Peyer's patch (tissue), 4 donors: ENCODE measurements around the gene DYNLT2B. TPM values are rescaled to one million over a fixed set of nuclear protein-coding genes. Genes with fewer than 3 reads are reported as not detected.
A peak's percentile ranks its signal among the peaks of the same experiment; 100 is the strongest.
"Not testable (repeated sequence)": the region's sequence is repeated elsewhere in the genome, so short reads cannot be mapped to it uniquely, and the experiment has no call there.

Source experiments
- DNase-seq, 3 donors: peaks; one replicate each; pipeline ENCODE4 v3.0.0-alpha.2; 2017 to 2019
- H3K27ac ChIP-seq, 4 donors: fragments of 200-600 bp; sonication (generic); one replicate each; pipeline ENCODE4 v1.5.1; 2016 to 2019
- H3K27me3 ChIP-seq, 2 donors: fragments of 200-600 bp; sonication (generic); one replicate each; pipeline ENCODE4 v1.5.1; 2019
- H3K36me3 ChIP-seq, 3 donors: fragments of 200-600 bp; sonication (generic); one replicate each; pipeline ENCODE4 v1.5.1; 2016 to 2019
- H3K4me1 ChIP-seq, 4 donors: fragments of 200-600 bp; sonication (generic); one replicate each; pipeline ENCODE4 v1.5.1; 2016 to 2019
- H3K4me3 ChIP-seq, 4 donors: fragments of 200-600 bp; sonication (generic); 1 replicate in 3 of 4; 2 replicates in 1 of 4; pipeline ENCODE4 v1.5.1; 2016 to 2019; ENCODE audit warnings: mild to moderate bottlenecking in 1 of 4
- H3K9me3 ChIP-seq, 4 donors: fragments of 200-600 bp; sonication (generic); one replicate each; pipeline ENCODE4 v1.5.1; 2016 to 2019; ENCODE audit warnings: mild to moderate bottlenecking in 1 of 4
- CTCF ChIP-seq, 6 experiments: fragments of 450-650 bp in 4 of 6; fragments of 200-600 bp in 2 of 6; sonication (generic) in 1 of 6; IDR thresholded peaks; one replicate each; pipeline ENCODE4 v1.5.1; 2017 to 2019; ENCODE audit warnings: antibody characterized with exemption in 6 of 6, mild to moderate bottlenecking in 3 of 6, moderate library complexity in 1 of 6
- POLR2A ChIP-seq, 2 donors: fragments of 450-650 bp; IDR thresholded peaks; one replicate each; pipeline ENCODE4 v1.5.1; 2017; ENCODE audit warnings: antibody characterized with exemption in 2 of 2, mild to moderate bottlenecking in 2 of 2, moderate library complexity in 2 of 2
- total RNA-seq, 4 donors: library from RNA; depleted of rRNA; stranded (reverse); fragments of >200 nt; gene quantifications; one replicate each; pipeline ENCODE4 v1.1.0, GENCODE V29; 2016

DYNLT2B gene
- total RNA-seq, 4 donors from 2014 or later: 2.3 to 6.0 TPM; not detected in 2

GRCh38 chr3:196321162-196321561, 3.1 kb upstream of the DYNLT2B start:
- Histone ChIP-seq H3K4me3 (no peak overlapping the region), H3K4me1 (peaks cover 0 to 2% (median 0%) of the 10 kb centered on the region in 4 donors), H3K36me3 (no peaks in the 10 kb centered on the region), H3K27ac (no peak overlapping the region), H3K9me3 (no peaks in the 10 kb centered on the region), H3K27me3 (no peaks in the 10 kb centered on the region)
- no peak for DNase-seq
- TF ChIP-seq POLR2A (IDR thresholded peaks at IDR 0.05) (no peak), CTCF (IDR thresholded peaks at IDR 0.05) (no peak)

DNA sequence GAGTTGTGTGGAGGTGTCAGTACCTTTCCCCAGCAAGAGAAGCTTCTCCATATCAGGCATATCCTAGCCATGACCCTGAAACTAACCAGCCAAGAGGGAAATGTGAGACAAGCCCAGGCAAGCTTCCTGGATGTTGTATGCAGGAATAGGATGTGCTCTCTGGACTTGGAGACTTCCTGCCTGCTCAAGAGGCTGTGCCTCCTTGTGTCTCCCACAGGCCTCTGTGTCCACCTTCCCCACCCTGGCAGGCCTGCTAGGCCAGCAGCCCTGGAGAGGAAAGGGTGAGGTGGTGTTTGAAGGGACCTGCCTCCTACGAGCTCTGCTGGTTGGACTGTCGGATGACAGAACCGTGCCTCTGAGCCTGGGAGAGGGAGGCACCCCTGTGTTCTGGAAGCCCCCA, 2.1 kb upstream of the DYNLT2B start:
- Histone ChIP-seq H3K36me3 (no peaks in the 10 kb centered on the region), H3K27ac (no peak overlapping the region), H3K4me3 (no peak overlapping the region), H3K9me3 (no peaks in the 10 kb centered on the region), H3K27me3 (no peaks in the 10 kb centered on the region), H3K4me1 (peaks cover 0 to 2% (median 0%) of the 10 kb centered on the region in 4 donors)
- no peak for DNase-seq
- TF ChIP-seq POLR2A (IDR thresholded peaks at IDR 0.05): no peak
- TF ChIP-seq CTCF (IDR thresholded peaks at IDR 0.05): no peak

DNA sequence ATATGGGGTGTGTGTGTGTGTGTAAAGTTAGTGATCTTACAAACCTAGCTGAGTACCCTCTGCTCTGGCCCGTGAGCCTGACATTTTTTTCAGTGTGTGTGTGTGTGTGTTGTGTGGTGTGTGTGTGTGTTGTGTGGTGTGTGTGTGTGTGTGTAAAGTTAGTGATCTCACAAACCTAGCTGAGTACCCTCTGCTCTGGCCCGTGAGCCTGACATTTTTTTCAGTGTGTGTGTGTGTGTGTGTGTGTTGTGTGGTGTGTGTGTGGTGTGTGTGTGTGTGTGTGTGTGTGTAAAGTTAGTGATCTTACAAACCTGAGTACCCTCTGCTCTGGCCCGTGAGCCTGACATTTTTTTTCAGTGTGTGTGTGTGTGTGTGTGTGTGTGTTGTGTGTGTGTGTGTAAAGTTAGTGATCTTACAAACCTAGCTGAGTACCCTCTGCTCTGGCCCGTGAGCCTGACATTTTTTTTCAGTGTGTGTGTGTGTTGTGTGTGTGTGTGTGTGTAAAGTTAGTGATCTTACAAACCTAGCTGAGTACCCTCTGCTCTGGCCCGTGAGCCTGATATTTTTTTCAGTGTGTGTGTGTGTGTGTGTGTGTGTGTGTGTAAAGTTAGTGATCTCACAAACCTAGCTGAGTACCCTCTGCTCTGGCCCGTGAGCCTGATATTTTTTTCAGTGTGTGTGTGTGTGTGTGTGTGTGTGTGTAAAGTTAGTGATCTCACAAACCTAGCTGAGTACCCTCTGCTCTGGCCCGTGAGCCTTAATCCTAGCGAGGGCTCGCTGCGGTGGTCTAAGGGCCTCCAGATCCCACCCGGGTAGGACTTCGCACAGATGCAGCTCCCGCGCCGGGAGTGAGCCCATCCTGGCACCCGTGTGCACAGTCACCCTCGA, 997 bp downstream of the DYNLT2B start:
- H3K4me1 ChIP-seq, DNase-seq, H3K27me3 ChIP-seq, H3K9me3 ChIP-seq, H3K36me3 ChIP-seq: not testable (repeated sequence)
- Histone ChIP-seq H3K27ac (peak overlapping the region; percentile 85 to 92 (median 91)), H3K4me3 (peak overlapping the region; percentile 87 to 92 (median 91))

DNA sequence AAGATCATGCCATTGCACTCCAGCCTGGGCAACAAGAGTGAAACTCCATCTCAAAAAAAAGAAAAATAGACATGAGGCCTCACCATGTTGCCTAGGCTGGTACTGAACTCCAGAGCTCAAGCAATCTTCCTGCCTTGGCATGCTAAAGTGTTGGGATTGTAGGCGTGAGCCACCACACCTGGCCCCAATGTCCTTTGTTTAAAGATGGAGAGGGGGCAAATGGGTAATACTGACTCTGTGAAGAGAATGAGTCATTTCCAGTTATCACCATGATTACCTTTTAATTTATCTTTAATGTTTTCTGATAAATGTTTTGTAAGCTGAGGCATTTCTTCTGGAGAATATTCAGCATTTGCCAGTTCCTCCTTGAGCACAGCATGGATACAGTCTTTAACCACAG, 2.2 kb downstream of the DYNLT2B start:
- no peak for DNase-seq
- H3K4me1 ChIP-seq: peaks cover 0 to 2% (median 0%) of the 10 kb centered on the region in 4 donors
- H3K4me3 ChIP-seq: no peak overlapping the region
- no peak for TF ChIP-seq POLR2A (IDR thresholded peaks at IDR 0.05)
- no peak for TF ChIP-seq CTCF (IDR thresholded peaks at IDR 0.05)
- H3K9me3 ChIP-seq: no peaks in the 10 kb centered on the region
- H3K36me3 ChIP-seq: no peaks in the 10 kb centered on the region
- H3K27me3 ChIP-seq: no peaks in the 10 kb centered on the region
- no peak overlapping the region for H3K27ac ChIP-seq

GRCh38 chr3:196314597-196314996, 3.4 kb downstream of the DYNLT2B start:
- Histone ChIP-seq H3K27me3 (no peaks in the 10 kb centered on the region), H3K4me1 (peaks cover 0 to 2% (median 0%) of the 10 kb centered on the region in 4 donors), H3K4me3 (no peak overlapping the region), H3K9me3 (no peaks in the 10 kb centered on the region), H3K36me3 (no peaks in the 10 kb centered on the region), H3K27ac (no peak overlapping the region)
- DNase-seq: no peak
- TF ChIP-seq POLR2A (IDR thresholded peaks at IDR 0.05) (no peak), CTCF (IDR thresholded peaks at IDR 0.05) (no peak)

DNA sequence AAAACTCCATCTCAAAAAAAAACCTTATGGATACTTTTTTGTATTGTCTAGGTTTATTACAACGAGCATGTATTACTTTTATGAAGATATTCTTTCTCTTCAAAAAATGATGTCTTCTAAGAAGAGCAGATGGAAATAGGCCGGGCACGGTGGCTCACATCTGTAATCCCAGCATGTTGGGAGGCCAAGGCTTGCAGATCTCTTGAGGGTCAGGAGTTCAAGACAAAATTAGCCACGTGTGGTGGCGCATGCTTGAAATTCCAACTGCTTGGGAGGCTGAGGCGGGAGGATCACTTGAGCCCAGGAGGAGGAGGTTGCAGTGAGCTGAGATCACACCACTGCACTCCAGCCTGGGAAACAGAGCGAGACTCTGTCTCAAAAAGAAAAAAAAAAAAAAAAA, 4.0 kb downstream of the DYNLT2B start:
- H3K36me3 ChIP-seq, H3K27ac ChIP-seq, H3K27me3 ChIP-seq, H3K9me3 ChIP-seq, H3K4me1 ChIP-seq, DNase-seq, H3K4me3 ChIP-seq: not testable (repeated sequence)

GRCh38 chr3:196302960-196303359, 15.1 kb downstream of the DYNLT2B start:
- H3K36me3 ChIP-seq, H3K4me1 ChIP-seq, H3K9me3 ChIP-seq, H3K27me3 ChIP-seq, DNase-seq, H3K4me3 ChIP-seq, H3K27ac ChIP-seq: not testable (repeated sequence)

DNA sequence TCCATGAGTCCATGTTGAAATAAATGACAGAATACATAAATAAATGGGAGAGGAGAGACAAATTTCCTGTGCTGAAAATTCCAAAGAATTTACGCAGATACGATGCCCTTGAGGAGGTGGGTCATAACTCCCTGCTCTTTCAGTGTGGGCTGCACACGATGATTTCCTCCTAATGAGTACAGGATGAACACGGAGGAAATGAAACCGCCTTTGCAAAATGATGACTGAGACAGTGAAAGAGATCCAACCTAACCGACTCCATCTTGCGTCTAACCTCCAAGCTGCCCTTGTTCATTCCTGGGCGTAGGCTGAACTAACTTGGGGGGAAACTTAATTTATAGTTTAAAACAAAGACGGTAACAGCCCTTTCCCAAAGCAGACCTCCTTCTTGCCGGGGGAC, 15.5 kb downstream of the DYNLT2B start:
- DNase-seq, H3K27ac ChIP-seq, H3K36me3 ChIP-seq, H3K27me3 ChIP-seq, H3K9me3 ChIP-seq, H3K4me1 ChIP-seq, H3K4me3 ChIP-seq: not testable (repeated sequence)
